ENCODE data around the gene RASSF7. TPM values are rescaled to one million over a fixed set of nuclear protein-coding genes. Genes with fewer than 3 reads are reported as not detected.

RASSF7 gene
- total RNA-seq, 2 experiments from 2014 or later = 15.1 to 18.0 TPM

DNA sequence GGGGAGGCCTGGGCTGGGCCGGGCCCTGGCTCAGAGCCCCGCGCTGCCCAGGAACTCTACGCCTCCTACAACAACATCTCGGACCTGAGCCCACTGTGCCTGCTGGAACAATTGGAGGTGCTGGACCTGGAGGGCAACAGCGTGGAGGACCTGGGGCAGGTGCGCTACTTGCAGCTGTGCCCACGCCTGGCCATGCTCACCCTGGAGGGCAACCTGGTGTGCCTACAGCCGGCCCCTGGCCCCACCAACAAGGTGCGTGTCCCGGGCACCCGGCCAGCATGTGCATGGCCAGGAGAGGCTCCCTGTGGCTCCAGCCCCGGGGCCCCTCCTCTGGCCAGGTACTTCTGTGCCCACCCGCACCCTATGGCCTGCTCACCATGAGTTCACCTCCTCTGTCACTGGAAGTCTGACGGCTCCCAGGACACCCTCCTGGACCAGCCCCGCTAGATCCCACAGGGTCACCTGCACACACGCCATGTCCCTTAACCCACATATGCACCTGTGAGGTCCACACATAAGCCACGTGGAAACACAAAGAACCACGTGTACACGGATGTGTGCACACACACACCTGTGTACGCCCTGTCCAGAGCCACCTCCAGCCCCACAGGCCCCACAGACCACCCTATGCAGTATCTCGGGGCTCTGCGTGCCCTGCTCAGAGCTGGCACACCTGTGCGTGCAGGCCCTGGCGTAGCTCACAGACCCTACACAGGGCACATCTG, 10.6 kb upstream of the RASSF7 start:
- POLR2A ChIA-PET = no interaction called here
- H3K79me2 ChIP-seq (ENCODE audit: insufficient read depth, low read depth, low read length) = no peaks in the 10 kb centered on the region
- peaks cover 20% of the 10 kb centered on the region for H3K4me1 ChIP-seq (ENCODE audit: insufficient read depth, low read length, poor library complexity, severe bottlenecking)
- no peak overlapping the region for H2AFZ ChIP-seq (ENCODE audit: low read length)
- no peaks in the 10 kb centered on the region for H3K36me3 ChIP-seq (ENCODE audit: insufficient read depth, low read length)
- CTCF ChIA-PET (ENCODE audit: unreplicated experiment) = no interaction called here
- no peaks in the 10 kb centered on the region for H3K9me2 ChIP-seq (ENCODE audit: insufficient read depth, low read length)
- no peak overlapping the region for H3K4me2 ChIP-seq (ENCODE audit: low read length)
- no TSS peak for BruUV-seq (replicated peaks)
- H3K27ac ChIP-seq (ENCODE audit: low read depth, low read length, poor library complexity, severe bottlenecking) = no peak overlapping the region
- H3K4me3 ChIP-seq (ENCODE audit: low read depth, low read length, poor library complexity, severe bottlenecking) = no peak overlapping the region
- no peak for TF ChIP-seq CTCF (conservative IDR thresholded peaks at IDR 0.05; ENCODE audit: low read length)
- no peak for TF ChIP-seq EZH2phosphoT487 (IDR thresholded peaks at IDR 0.05; ENCODE audit: borderline replicate concordance, low read depth, low read length)
- no peaks in the 10 kb centered on the region for H3K9me3 ChIP-seq (ENCODE audit: low read length)
- intact Hi-C loops (cut with micrococcal nuclease; ENCODE audit: unreplicated experiment) = no loop called here
- DNase-seq (ENCODE audit: low spot score) = no peak
- no peaks in the 10 kb centered on the region for H4K20me1 ChIP-seq (ENCODE audit: insufficient read depth, low read length)

GRCh38 chr11:550746-551085, 10.1 kb upstream of the RASSF7 start:
- no peak overlapping the region for H3K27ac ChIP-seq (ENCODE audit: low read depth, low read length, poor library complexity, severe bottlenecking)
- TF ChIP-seq CTCF (conservative IDR thresholded peaks at IDR 0.05; ENCODE audit: low read length) = no peak
- no peak for TF ChIP-seq EZH2phosphoT487 (IDR thresholded peaks at IDR 0.05; ENCODE audit: borderline replicate concordance, low read depth, low read length)
- DNase-seq (ENCODE audit: low spot score) = no peak
- peaks cover 25% of the 10 kb centered on the region for H3K4me1 ChIP-seq (ENCODE audit: insufficient read depth, low read length, poor library complexity, severe bottlenecking)
- H4K20me1 ChIP-seq (ENCODE audit: insufficient read depth, low read length) = no peaks in the 10 kb centered on the region
- no peaks in the 10 kb centered on the region for H3K9me2 ChIP-seq (ENCODE audit: insufficient read depth, low read length)
- H3K4me2 ChIP-seq (ENCODE audit: low read length) = no peak overlapping the region
- no peak overlapping the region for H3K4me3 ChIP-seq (ENCODE audit: low read depth, low read length, poor library complexity, severe bottlenecking)
- no peaks in the 10 kb centered on the region for H3K36me3 ChIP-seq (ENCODE audit: insufficient read depth, low read length)
- POLR2A ChIA-PET = no interaction called here
- CTCF ChIA-PET (ENCODE audit: unreplicated experiment) = no interaction called here
- H3K79me2 ChIP-seq (ENCODE audit: insufficient read depth, low read depth, low read length) = no peaks in the 10 kb centered on the region
- BruUV-seq (replicated peaks) = no TSS peak
- no peaks in the 10 kb centered on the region for H3K9me3 ChIP-seq (ENCODE audit: low read length)
- intact Hi-C loops (cut with micrococcal nuclease; ENCODE audit: unreplicated experiment) = no loop called here
- H2AFZ ChIP-seq (ENCODE audit: low read length) = no peak overlapping the region

GRCh38 chr11:551131-551530, 9.6 kb upstream of the RASSF7 start:
- Histone ChIP-seq H3K4me2 (ENCODE audit: low read length) (no peak overlapping the region), H3K9me2 (ENCODE audit: insufficient read depth, low read length) (no peaks in the 10 kb centered on the region), H3K4me3 (ENCODE audit: low read depth, low read length, poor library complexity, severe bottlenecking) (no peak overlapping the region), H3K79me2 (ENCODE audit: insufficient read depth, low read depth, low read length) (no peaks in the 10 kb centered on the region), H4K20me1 (ENCODE audit: insufficient read depth, low read length) (no peaks in the 10 kb centered on the region), H2AFZ (ENCODE audit: low read length) (no peak overlapping the region), H3K36me3 (ENCODE audit: insufficient read depth, low read length) (no peaks in the 10 kb centered on the region), H3K27ac (ENCODE audit: low read depth, low read length, poor library complexity, severe bottlenecking) (no peak overlapping the region), H3K4me1 (ENCODE audit: insufficient read depth, low read length, poor library complexity, severe bottlenecking) (peaks cover 28% of the 10 kb centered on the region), H3K9me3 (ENCODE audit: low read length) (no peaks in the 10 kb centered on the region)
- no peak for DNase-seq (ENCODE audit: low spot score)
- no TSS peak for BruUV-seq (replicated peaks)
- ChIA-PET POLR2A (no interaction called here), CTCF (ENCODE audit: unreplicated experiment) (no interaction called here)
- no peak for TF ChIP-seq CTCF (conservative IDR thresholded peaks at IDR 0.05; ENCODE audit: low read length)
- TF ChIP-seq EZH2phosphoT487 (IDR thresholded peaks at IDR 0.05; ENCODE audit: borderline replicate concordance, low read depth, low read length) = no peak
- intact Hi-C loops (cut with micrococcal nuclease; ENCODE audit: unreplicated experiment) = no loop called here

All from OCI-LY7 (cell line).